Measurements from ENCODE around the gene TLK2.

DNA sequence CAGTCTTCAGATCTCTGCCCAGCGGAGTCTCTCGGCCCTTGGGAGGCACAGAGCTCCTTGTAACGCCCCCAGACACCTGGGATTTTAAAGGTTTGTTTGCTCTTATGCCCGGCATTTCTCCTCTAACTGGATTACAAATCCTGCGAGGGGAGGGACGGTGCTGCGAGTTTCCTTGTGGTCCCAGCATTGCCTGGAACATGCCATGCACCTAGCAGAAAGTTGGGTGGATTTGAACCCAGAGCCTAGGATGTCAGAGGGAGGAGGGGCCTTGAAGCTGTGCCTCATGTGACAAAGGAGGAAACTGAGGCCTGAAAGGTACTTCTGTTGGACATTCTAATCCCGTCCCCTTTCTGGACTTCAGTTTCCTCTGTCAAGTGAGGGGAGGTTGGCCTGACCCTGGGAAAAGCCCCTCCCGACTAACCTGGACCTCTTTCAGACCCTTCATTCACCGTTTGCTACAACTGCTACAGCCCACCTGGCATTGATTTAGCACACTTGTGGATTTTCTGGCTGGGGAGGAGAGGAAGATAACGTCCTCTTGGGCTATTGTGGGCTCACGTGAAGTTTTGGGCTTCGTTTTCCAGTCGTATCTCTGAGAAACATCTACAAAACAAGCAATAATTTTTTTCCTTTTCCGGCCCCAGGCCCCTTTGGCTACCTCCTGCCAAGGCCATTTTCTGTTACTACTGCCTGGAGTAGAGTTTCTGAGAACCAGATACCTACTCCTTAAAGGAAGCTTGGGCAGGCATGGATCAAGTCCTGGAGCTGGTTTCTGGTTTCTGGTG, 179.7 kb downstream of the TLK2 start:
- TF ChIP-seq CTCF (IDR thresholded peaks at IDR 0.05) (no peak), POLR2AphosphoS5 (IDR thresholded peaks at IDR 0.05) (no peak), EP300 (IDR thresholded peaks at IDR 0.05) (no peak)

Measured in suprapubic skin (tissue), 4 donors.